ENCODE measurements around the gene ANAPC15.
"Not testable (repeated sequence)": the region's sequence is repeated elsewhere in the genome, so short reads cannot be mapped to it uniquely, and the experiment has no call there.

ANAPC15 gene

GRCh38 chr11:72142086-72142485 lies 29.6 kb upstream of the ANAPC15 start:
- not testable (repeated sequence) for H3K9ac ChIP-seq (ENCODE audit: low read depth in 1 of 2, low read length in 2 of 2); H3K4me3 ChIP-seq (ENCODE audit: low read length in 2 of 2); H3K9me3 ChIP-seq (ENCODE audit: control insufficient read depth in 2 of 2, low read length in 2 of 2); H3K27me3 ChIP-seq (ENCODE audit: control insufficient read depth in 2 of 2, insufficient read depth in 2 of 2, low read length in 2 of 2); H3K27ac ChIP-seq (ENCODE audit: low read depth in 2 of 2, low read length in 2 of 2); H3K36me3 ChIP-seq (ENCODE audit: control insufficient read depth in 2 of 2, insufficient read depth in 2 of 2, low read length in 2 of 2); H3K4me1 ChIP-seq (ENCODE audit: control insufficient read depth in 2 of 2, insufficient read depth in 2 of 2, low read length in 2 of 2)

- no peaks in the 10 kb centered on the region for H3K36me3 ChIP-seq (ENCODE audit: control insufficient read depth in 2 of 2, insufficient read depth in 2 of 2, low read length in 2 of 2)
- H3K4me3 ChIP-seq (ENCODE audit: low read length in 2 of 2) = no peak overlapping the region
- no peaks in the 10 kb centered on the region for H3K9me3 ChIP-seq (ENCODE audit: control insufficient read depth in 2 of 2, low read length in 2 of 2)
- no peak overlapping the region for H3K9ac ChIP-seq (ENCODE audit: low read depth in 1 of 2, low read length in 2 of 2)
- H3K27ac ChIP-seq (ENCODE audit: low read depth in 2 of 2, low read length in 2 of 2) = no peak overlapping the region
- peaks cover 0 to 2% of the 10 kb centered on the region in 2 donors for H3K4me1 ChIP-seq (ENCODE audit: control insufficient read depth in 2 of 2, insufficient read depth in 2 of 2, low read length in 2 of 2)
- H3K27me3 ChIP-seq (ENCODE audit: control insufficient read depth in 2 of 2, insufficient read depth in 2 of 2, low read length in 2 of 2) = no peaks in the 10 kb centered on the region
Measured at GRCh38 chr11:72141066-72141465, 28.6 kb upstream of the ANAPC15 start.

GRCh38 chr11:72140661-72141060 lies 28.2 kb upstream of the ANAPC15 start:
- Histone ChIP-seq H3K9ac (ENCODE audit: low read depth in 1 of 2, low read length in 2 of 2) (no peak overlapping the region), H3K36me3 (ENCODE audit: control insufficient read depth in 2 of 2, insufficient read depth in 2 of 2, low read length in 2 of 2) (no peaks in the 10 kb centered on the region), H3K27me3 (ENCODE audit: control insufficient read depth in 2 of 2, insufficient read depth in 2 of 2, low read length in 2 of 2) (no peaks in the 10 kb centered on the region), H3K27ac (ENCODE audit: low read depth in 2 of 2, low read length in 2 of 2) (no peak overlapping the region), H3K4me3 (ENCODE audit: low read length in 2 of 2) (no peak overlapping the region), H3K4me1 (ENCODE audit: control insufficient read depth in 2 of 2, insufficient read depth in 2 of 2, low read length in 2 of 2) (peaks cover 0 to 2% of the 10 kb centered on the region in 2 donors), H3K9me3 (ENCODE audit: control insufficient read depth in 2 of 2, low read length in 2 of 2) (no peaks in the 10 kb centered on the region)

DNA sequence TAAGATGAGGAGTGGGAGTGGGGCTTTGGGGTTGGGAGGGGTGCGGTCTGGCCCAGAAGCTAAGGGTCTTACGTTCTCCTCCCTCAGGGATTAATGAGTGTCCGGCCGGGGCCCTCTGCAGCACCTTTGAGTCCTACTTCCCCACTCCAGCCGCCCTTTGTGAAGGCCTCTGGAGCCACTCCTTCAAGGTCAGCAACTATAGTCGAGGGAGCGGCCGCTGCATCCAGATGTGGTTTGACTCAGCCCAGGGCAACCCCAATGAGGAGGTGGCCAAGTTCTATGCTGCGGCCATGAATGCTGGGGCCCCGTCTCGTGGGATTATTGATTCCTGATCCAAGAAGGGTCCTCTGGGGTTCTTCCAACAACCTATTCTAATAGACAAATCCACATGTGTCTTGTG lies 27.0 kb upstream of the ANAPC15 start:
- no peaks in the 10 kb centered on the region for H3K9me3 ChIP-seq (ENCODE audit: control insufficient read depth in 2 of 2, low read length in 2 of 2)
- no peaks in the 10 kb centered on the region for H3K36me3 ChIP-seq (ENCODE audit: control insufficient read depth in 2 of 2, insufficient read depth in 2 of 2, low read length in 2 of 2)
- H3K9ac ChIP-seq (ENCODE audit: low read depth in 1 of 2, low read length in 2 of 2) = no peak overlapping the region
- H3K4me3 ChIP-seq (ENCODE audit: low read length in 2 of 2) = no peak overlapping the region
- no peaks in the 10 kb centered on the region for H3K27me3 ChIP-seq (ENCODE audit: control insufficient read depth in 2 of 2, insufficient read depth in 2 of 2, low read length in 2 of 2)
- H3K4me1 ChIP-seq (ENCODE audit: control insufficient read depth in 2 of 2, insufficient read depth in 2 of 2, low read length in 2 of 2) = peaks cover 0 to 2% of the 10 kb centered on the region in 2 donors
- H3K27ac ChIP-seq (ENCODE audit: low read depth in 2 of 2, low read length in 2 of 2) = no peak overlapping the region

- no peak overlapping the region for H3K27ac ChIP-seq (ENCODE audit: low read depth in 2 of 2, low read length in 2 of 2)
- H3K9ac ChIP-seq (ENCODE audit: low read depth in 1 of 2, low read length in 2 of 2) = no peak overlapping the region
- no peaks in the 10 kb centered on the region for H3K36me3 ChIP-seq (ENCODE audit: control insufficient read depth in 2 of 2, insufficient read depth in 2 of 2, low read length in 2 of 2)
- H3K4me1 ChIP-seq (ENCODE audit: control insufficient read depth in 2 of 2, insufficient read depth in 2 of 2, low read length in 2 of 2) = peaks cover 0 to 2% of the 10 kb centered on the region in 2 donors
- H3K4me3 ChIP-seq (ENCODE audit: low read length in 2 of 2) = no peak overlapping the region
- no peaks in the 10 kb centered on the region for H3K27me3 ChIP-seq (ENCODE audit: control insufficient read depth in 2 of 2, insufficient read depth in 2 of 2, low read length in 2 of 2)
- H3K9me3 ChIP-seq (ENCODE audit: control insufficient read depth in 2 of 2, low read length in 2 of 2) = no peaks in the 10 kb centered on the region
Measured at GRCh38 chr11:72138821-72139390, 26.4 kb upstream of the ANAPC15 start.

GRCh38 chr11:72136684-72137262 lies 24.3 kb upstream of the ANAPC15 start:
- Histone ChIP-seq H3K9ac (ENCODE audit: low read depth in 1 of 2, low read length in 2 of 2) (no peak overlapping the region), H3K27ac (ENCODE audit: low read depth in 2 of 2, low read length in 2 of 2) (no peak overlapping the region), H3K4me3 (ENCODE audit: low read length in 2 of 2) (no peak overlapping the region), H3K9me3 (ENCODE audit: control insufficient read depth in 2 of 2, low read length in 2 of 2) (no peaks in the 10 kb centered on the region), H3K4me1 (ENCODE audit: control insufficient read depth in 2 of 2, insufficient read depth in 2 of 2, low read length in 2 of 2) (peaks cover 0 to 5% of the 10 kb centered on the region in 2 donors), H3K36me3 (ENCODE audit: control insufficient read depth in 2 of 2, insufficient read depth in 2 of 2, low read length in 2 of 2) (no peaks in the 10 kb centered on the region), H3K27me3 (ENCODE audit: control insufficient read depth in 2 of 2, insufficient read depth in 2 of 2, low read length in 2 of 2) (peaks cover 0 to 2% of the 10 kb centered on the region in 2 donors)

GRCh38 chr11:72135891-72136683 lies 23.6 kb upstream of the ANAPC15 start:
- Histone ChIP-seq H3K27me3 (ENCODE audit: control insufficient read depth in 2 of 2, insufficient read depth in 2 of 2, low read length in 2 of 2) (peaks cover 0 to 2% of the 10 kb centered on the region in 2 donors), H3K9me3 (ENCODE audit: control insufficient read depth in 2 of 2, low read length in 2 of 2) (no peaks in the 10 kb centered on the region), H3K9ac (ENCODE audit: low read depth in 1 of 2, low read length in 2 of 2) (no peak overlapping the region), H3K4me3 (ENCODE audit: low read length in 2 of 2) (no peak overlapping the region), H3K36me3 (ENCODE audit: control insufficient read depth in 2 of 2, insufficient read depth in 2 of 2, low read length in 2 of 2) (no peaks in the 10 kb centered on the region), H3K4me1 (ENCODE audit: control insufficient read depth in 2 of 2, insufficient read depth in 2 of 2, low read length in 2 of 2) (peaks cover 0 to 5% of the 10 kb centered on the region in 2 donors), H3K27ac (ENCODE audit: low read depth in 2 of 2, low read length in 2 of 2) (no peak overlapping the region)

- not testable (repeated sequence) for H3K9ac ChIP-seq (ENCODE audit: low read depth in 1 of 2, low read length in 2 of 2); H3K27me3 ChIP-seq (ENCODE audit: control insufficient read depth in 2 of 2, insufficient read depth in 2 of 2, low read length in 2 of 2); H3K9me3 ChIP-seq (ENCODE audit: control insufficient read depth in 2 of 2, low read length in 2 of 2); H3K4me1 ChIP-seq (ENCODE audit: control insufficient read depth in 2 of 2, insufficient read depth in 2 of 2, low read length in 2 of 2); H3K36me3 ChIP-seq (ENCODE audit: control insufficient read depth in 2 of 2, insufficient read depth in 2 of 2, low read length in 2 of 2); H3K4me3 ChIP-seq (ENCODE audit: low read length in 2 of 2); H3K27ac ChIP-seq (ENCODE audit: low read depth in 2 of 2, low read length in 2 of 2)
Measured at GRCh38 chr11:72135473-72135872, 23.0 kb upstream of the ANAPC15 start, which contains the start of gene FOLR3. FOLR3 (plus strand) TSS chr11:72135725; CDS start chr11:72135953, 228 bp downstream.

DNA sequence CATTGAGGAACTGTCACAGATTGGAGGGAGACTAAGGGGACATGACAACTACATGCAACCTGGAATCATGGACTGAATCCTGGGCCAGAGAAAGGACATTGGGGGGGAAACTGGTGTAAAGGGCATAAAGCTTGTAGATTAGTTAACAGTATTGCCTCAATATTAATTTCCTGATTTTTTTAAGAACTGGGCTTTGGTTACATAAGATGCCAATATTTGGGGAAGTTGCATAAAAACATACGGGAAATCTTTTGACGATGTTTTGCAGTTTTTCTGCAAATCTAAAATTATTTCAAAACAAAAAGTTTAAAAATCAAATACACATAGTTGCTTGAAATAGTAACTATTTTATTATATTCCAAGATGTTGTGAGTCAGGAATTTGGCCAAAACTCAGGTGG lies 20.2 kb upstream of the ANAPC15 start:
- Histone ChIP-seq H3K4me3 (ENCODE audit: low read length in 2 of 2) (no peak overlapping the region), H3K9ac (ENCODE audit: low read depth in 1 of 2, low read length in 2 of 2) (no peak overlapping the region), H3K27ac (ENCODE audit: low read depth in 2 of 2, low read length in 2 of 2) (no peak overlapping the region)

GRCh38 chr11:72129381-72129780 lies 16.9 kb upstream of the ANAPC15 start:
- H3K27ac ChIP-seq (ENCODE audit: low read depth in 2 of 2, low read length in 2 of 2) = no peak overlapping the region
- no peaks in the 10 kb centered on the region for H3K36me3 ChIP-seq (ENCODE audit: control insufficient read depth in 2 of 2, insufficient read depth in 2 of 2, low read length in 2 of 2)
- no peaks in the 10 kb centered on the region for H3K9me3 ChIP-seq (ENCODE audit: control insufficient read depth in 2 of 2, low read length in 2 of 2)
- peaks cover 0 to 2% of the 10 kb centered on the region in 2 donors for H3K4me1 ChIP-seq (ENCODE audit: control insufficient read depth in 2 of 2, insufficient read depth in 2 of 2, low read length in 2 of 2)
- no peak overlapping the region for H3K9ac ChIP-seq (ENCODE audit: low read depth in 1 of 2, low read length in 2 of 2)
- H3K4me3 ChIP-seq (ENCODE audit: low read length in 2 of 2) = no peak overlapping the region
- H3K27me3 ChIP-seq (ENCODE audit: control insufficient read depth in 2 of 2, insufficient read depth in 2 of 2, low read length in 2 of 2) = peaks cover 0 to 2% of the 10 kb centered on the region in 2 donors

More for the DNA sequence above, 20.2 kb upstream of the ANAPC15 start:
- Histone ChIP-seq H3K4me1 (ENCODE audit: control insufficient read depth in 2 of 2, insufficient read depth in 2 of 2, low read length in 2 of 2) (peaks cover 0 to 5% of the 10 kb centered on the region in 2 donors), H3K9me3 (ENCODE audit: control insufficient read depth in 2 of 2, low read length in 2 of 2) (no peaks in the 10 kb centered on the region), H3K36me3 (ENCODE audit: control insufficient read depth in 2 of 2, insufficient read depth in 2 of 2, low read length in 2 of 2) (no peaks in the 10 kb centered on the region), H3K27me3 (ENCODE audit: control insufficient read depth in 2 of 2, insufficient read depth in 2 of 2, low read length in 2 of 2) (peaks cover 0 to 2% of the 10 kb centered on the region in 2 donors)

Data from mucosa of rectum (tissue), 2 donors.